ENCODE data around the gene ELK3.

ELK3 gene

DNA sequence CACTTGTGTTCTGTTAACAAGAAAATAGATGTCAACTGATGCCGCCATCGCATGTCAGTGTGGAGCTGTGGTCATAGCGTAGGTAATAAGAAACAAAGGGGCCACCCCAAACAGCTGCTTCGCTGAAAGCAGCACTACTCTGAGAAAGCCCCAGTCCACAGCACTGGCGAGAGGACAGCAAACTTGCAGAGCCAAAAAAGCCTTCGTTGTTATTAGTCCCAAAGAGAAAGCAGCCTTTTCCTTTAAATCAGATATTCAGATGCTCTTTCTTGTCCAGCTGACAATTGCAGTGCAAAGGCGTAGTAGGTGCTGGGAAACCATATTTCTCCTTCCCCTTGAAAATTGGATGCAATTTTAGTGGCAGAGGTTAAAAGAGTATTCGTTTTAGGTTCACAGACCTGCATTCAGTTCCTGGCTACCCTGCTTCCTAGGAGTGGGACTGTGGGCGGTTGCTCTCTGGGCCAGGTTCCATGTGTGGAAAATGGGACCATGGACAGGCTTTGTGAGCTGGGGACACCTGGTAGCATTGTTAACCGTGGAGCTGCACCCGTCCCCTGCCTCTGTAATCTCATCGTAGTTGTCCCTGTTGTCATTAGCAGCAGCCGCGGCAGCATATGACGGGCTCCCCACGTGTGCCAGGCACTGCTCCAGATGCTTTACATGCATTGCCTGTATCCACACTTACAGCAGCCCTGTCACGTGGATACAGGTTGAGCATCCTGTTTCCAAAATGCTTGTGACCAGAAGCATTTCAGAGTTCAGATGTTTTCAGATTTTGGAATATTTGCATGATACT, 54.2 kb downstream of the ELK3 start:
- DNase-seq (ENCODE audit: low read depth, low spot score), result no peak
- TF ChIP-seq CTCF (IDR thresholded peaks at IDR 0.05; ENCODE audit: low read depth, low read length), result no peak
- in situ Hi-C loops (cut with HindIII; ENCODE audit: low sequenced_read_pairs), result no loop called here
- no peak overlapping the region for H3K4me3 ChIP-seq (ENCODE audit: low read depth, low read length)

GRCh38 chr12:96249196-96250118, 55.3 kb downstream of the ELK3 start:
- DNase-seq (ENCODE audit: low read depth, low spot score), result peak; percentile 54
- no peak overlapping the region for H3K4me3 ChIP-seq (ENCODE audit: low read depth, low read length)
- in situ Hi-C loops (cut with HindIII; ENCODE audit: low sequenced_read_pairs), result no loop called here
- no peak for TF ChIP-seq CTCF (IDR thresholded peaks at IDR 0.05; ENCODE audit: low read depth, low read length)

GRCh38 chr12:96250119-96250685, 56.0 kb downstream of the ELK3 start:
- no peak for TF ChIP-seq CTCF (IDR thresholded peaks at IDR 0.05; ENCODE audit: low read depth, low read length)
- DNase-seq (ENCODE audit: low read depth, low spot score), result no peak
- in situ Hi-C loops (cut with HindIII; ENCODE audit: low sequenced_read_pairs), result no loop called here
- H3K4me3 ChIP-seq (ENCODE audit: low read depth, low read length), result no peak overlapping the region

GRCh38 chr12:96255077-96255476, 60.9 kb downstream of the ELK3 start:
- DNase-seq (ENCODE audit: low read depth, low spot score), result peak; percentile 78
- in situ Hi-C loops (cut with HindIII; ENCODE audit: low sequenced_read_pairs), result no loop called here
- no peak for TF ChIP-seq CTCF (IDR thresholded peaks at IDR 0.05; ENCODE audit: low read depth, low read length)
- no peak overlapping the region for H3K4me3 ChIP-seq (ENCODE audit: low read depth, low read length)

- TF ChIP-seq CTCF (IDR thresholded peaks at IDR 0.05; ENCODE audit: low read depth, low read length), result no peak
- no peak for DNase-seq (ENCODE audit: low read depth, low spot score)
- in situ Hi-C loops (cut with HindIII; ENCODE audit: low sequenced_read_pairs), result no loop called here
- no peak overlapping the region for H3K4me3 ChIP-seq (ENCODE audit: low read depth, low read length)
Observed at GRCh38 chr12:96256672-96257361, 62.6 kb downstream of the ELK3 start.

GRCh38 chr12:96257550-96258103, 63.5 kb downstream of the ELK3 start:
- in situ Hi-C loops (cut with HindIII; ENCODE audit: low sequenced_read_pairs), result no loop called here
- no peak overlapping the region for H3K4me3 ChIP-seq (ENCODE audit: low read depth, low read length)
- DNase-seq (ENCODE audit: low read depth, low spot score), result no peak
- TF ChIP-seq CTCF (IDR thresholded peaks at IDR 0.05; ENCODE audit: low read depth, low read length), result no peak

All from astrocyte of the spinal cord (primary cell).